RKO (cell line): Measurements from ENCODE around the gene CAMSAP2.

Experiments
- DNase-seq: peaks from one replicate; pipeline ENCODE4 v3.0.0-alpha.2; 2016; ENCODE audit warnings: low spot score

Gene CAMSAP2

DNA sequence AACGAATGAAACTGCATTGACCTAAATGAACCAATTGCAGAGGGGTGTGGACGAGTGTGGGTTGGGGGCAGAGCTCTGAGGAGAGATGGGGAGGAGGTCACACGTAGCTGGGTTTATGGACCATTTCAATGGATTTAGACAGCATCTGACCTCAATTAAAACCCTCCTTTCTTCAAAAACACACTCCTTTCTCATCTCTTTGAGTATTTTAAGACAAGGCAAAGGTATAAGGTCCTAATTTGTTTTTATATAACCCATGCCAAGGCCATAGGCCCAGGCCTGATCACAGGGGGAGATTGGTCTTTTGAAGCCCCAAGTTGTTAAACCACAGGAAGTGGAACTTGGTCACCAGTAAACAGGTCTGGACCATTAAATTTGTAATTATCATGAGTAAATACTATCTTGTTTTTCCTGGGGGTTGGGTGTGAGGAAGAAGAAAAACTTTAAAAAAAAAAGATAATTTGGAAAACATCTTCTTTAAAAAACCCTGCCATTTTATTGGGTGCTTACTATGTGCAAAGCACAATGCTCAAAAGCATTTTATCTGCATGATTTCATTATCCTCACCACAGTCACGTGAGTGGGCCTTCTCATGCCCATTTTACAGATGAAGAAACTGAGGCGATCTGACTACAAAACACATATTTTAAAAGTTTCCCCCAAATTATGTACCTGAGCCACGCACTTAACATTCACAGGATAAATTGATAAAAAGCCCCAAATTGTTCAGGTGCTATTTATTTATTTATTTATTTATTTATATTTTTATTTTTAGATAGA lies 147.1 kb downstream of the CAMSAP2 start:
- DNase-seq, result no peak

DNA sequence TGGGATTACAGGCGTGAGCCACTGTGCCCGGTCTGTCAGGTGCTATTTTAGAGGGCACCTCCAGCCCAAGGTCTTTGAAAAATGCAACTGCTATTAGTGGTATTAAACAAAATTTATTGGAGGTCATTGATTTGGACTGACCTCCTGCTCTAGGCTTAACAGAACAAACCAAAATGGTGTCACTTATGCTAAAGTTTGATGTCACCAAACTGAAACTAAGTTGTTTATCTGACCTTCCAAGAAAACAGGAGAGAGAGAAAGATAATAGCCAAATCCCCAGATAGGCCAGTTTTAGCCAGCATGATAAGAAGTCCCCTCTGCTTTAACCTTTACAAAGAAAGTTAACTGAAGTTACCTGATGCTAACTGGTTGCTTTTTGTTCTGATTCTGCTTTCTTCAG lies 147.9 kb downstream of the CAMSAP2 start:
- DNase-seq, result no peak

DNA sequence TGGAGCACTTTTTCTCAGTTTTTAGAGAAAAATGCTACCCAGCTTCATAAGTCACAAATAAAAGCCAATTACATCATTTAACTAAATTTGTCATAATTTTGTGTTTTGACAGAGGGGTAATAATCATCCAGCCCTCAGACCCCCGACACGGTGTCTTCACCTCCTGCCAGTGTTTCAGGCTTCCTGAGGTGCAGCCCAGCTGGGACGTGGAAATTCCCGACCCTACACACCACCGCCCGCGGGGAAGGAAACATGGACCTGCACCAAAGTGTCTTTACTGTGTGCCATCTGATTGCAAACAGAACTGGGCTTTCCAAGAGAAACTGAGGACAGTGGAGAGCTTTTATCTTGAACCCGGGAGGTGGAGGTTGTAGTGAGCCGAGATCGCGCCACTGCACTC lies 148.3 kb downstream of the CAMSAP2 start:
- no peak for DNase-seq

DNA sequence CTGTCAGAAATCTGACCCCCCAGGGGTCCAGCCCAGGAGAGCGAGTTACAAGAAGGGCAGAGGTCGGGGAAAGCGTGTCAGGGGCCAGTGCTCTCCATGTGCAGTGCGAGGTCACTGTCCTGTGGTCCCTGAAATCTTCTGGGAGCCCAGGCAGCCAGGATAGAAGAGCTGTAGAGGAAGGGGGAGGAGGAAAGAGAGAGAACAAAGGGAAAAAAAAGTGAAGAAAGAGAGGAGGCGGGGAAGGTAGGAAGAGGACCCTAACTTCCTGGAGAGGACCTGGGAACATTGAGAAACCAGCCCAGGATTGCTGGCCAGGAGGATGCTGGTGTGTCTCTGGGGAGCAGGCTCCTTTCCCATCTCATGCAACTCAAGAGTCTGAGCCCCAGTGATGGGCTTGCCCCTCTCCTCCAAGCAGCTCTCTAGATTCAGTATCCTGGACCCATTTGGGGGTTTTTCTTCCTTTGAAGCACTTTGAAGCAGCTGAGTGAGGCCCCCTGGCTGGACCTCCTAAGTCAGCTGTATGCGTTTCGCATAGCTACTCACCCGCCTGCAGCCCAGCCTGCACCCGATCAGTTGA lies 149.2 kb downstream of the CAMSAP2 start:
- DNase-seq, result no peak

DNA sequence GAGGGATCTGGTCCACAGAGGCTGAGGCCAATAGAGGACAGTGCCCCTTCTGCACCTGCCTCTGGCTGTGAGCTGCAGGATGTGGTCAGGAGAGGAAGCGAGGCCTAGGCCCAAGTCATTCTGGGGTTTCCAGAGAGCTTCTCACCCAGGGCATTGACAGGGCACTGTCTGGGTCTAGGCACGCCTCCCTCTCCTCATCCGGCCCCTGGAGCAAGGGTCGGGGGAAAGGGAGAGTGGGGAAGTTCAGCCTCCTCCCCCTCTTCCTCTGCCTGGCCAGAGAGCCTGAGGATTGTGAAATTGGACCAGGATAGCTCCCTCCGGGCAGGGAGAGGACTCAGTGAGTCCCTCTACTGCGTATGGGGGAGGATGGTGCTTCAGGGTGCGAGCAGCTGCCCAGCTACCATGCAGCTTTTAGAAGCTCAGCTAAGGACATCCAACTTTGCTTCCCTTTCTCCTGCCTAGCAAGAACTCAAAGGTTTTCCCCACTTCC lies 149.7 kb downstream of the CAMSAP2 start:
- DNase-seq, result no peak

DNA sequence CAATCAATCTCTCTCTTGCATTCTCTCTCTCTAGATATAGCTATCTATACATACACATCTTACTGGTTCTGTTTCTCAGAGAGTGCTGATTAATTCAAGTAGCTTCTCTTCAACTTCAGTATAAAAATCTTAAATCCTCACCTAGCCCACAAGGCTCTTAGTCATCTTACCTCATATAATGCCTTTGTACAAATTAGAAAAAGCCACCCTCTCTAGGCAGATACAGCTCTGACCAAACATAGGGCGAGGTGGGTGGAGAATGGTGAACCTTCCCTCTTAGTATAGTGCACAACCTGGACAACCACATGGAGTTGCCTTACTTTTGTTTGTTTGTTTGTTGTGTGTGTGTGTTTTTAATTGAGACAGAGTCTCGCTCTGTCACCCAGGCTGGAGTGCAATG lies 150.9 kb downstream of the CAMSAP2 start:
- no peak for DNase-seq

DNA sequence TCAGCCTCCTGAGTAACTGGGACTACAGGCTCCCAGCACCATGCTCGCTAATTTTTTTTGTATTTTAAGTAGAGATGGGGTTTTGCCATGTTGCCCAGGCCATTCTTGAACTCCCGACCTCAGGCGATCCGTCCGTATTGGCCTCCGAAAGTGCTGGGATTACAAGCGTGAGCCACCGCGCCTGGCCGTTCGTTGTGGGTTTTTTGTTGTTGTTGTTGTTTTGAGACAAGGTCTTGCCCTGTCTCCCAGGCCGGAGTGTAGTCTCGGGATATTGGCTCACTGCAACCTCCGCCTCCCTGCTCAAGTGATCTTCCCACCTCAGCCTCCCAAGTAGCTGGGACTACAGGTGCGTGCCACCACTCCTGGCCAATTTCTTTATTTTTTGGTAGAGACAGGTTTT lies 151.3 kb downstream of the CAMSAP2 start:
- DNase-seq, result no peak

DNA sequence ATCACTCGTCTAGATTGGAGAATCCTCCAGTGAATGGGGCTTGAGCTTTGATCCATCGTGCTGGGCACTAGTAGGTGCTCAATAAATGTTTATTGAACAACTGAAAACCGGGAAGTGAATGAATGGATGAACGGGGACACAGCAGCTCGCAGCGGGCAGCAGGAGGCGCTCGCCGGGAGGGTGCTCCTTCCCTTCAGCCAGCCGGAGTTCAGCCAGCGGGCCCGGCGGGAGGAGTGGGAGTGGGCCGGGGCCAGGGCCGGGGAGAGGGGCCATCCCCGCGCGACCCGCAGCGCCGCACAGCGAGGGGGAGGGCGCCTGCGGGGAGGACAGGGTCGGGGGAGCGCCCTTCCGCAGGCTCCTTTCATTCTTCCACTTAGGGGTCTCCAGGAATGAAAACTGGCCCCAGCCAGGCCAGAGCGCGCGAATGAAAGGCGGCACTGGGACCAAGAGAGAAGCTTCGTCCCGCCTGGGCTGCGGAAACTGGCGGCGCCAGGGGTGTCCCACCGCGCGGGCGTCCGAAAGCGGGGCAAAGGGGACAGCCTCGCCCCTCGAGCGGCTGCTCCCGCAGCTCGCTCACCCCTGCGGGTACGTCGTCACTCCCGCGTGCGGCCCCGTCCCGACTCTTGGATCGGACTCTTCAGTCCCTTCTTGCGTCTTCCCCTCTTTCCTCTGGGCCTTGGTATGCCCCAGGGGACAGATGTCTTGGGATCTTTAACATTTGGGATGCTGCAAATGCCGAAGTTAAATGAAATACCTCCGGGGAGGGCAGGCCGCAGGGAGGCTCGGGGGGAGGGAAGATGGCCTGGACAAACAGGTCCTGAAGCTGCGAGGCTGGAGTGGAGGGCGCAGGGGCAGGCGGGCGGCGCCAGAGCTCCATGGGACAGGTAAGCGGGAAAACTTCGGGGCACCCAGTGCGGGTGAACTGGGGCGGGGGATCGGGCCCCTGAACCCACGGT lies 152.4 kb downstream of the CAMSAP2 start:
- peak; percentile 64 for DNase-seq

DNA sequence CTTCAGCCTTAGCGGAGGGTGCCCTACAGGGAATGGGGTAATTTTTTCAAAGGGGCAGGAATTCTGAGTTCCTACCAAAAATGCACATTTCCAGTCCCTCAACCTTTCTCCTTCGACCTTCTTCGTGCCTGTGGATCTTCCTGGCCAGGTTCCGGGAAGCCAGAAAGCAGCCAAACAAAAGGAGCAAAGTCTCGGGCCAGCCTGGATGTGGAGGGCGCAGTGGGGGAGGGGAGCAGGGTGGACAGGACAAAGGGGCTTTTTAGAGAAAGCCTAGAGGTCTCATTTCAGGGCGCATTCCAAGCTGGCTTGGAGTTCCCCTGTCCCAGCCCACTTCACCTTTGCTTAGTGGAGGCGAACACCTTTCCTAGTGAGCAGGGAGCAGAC lies 153.1 kb downstream of the CAMSAP2 start:
- no peak for DNase-seq

DNA sequence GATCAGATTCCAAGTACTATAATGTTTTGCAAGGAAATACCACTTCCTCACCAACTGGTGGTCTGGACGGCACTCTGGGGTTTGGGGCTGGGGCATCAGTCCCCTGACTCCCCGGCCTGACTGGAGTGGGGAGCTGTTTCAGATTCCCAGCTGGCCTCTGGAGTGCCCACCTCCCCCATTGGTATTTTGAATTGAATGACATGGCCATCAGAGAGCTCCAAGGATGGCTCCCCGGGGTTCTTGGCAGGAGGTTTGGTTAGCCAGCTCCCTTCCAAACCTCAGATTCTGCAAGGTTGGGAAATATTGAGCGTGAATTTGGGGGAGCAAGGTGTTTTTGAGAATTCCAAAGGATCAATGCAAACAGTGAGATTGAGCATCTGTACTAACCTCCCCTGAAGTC lies 153.9 kb downstream of the CAMSAP2 start:
- no peak for DNase-seq

DNA sequence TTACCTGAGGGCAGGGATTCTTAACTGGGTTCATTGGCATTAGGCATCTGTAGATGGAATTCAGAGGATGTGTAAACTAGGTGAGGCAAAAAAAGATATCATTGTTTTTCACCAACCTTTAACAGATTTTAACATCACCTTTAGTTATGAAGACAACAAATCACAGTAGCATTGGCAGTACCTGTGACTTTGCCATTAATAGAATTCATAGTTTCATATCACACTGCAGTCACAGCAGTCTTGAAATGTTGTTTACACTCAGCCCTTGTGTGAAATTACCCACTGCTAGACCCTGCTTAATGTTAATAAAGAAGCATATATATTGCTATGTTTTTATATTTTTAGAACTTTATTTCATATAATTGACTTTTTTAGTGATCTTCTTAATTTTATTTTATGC lies 154.3 kb downstream of the CAMSAP2 start:
- DNase-seq, result no peak

DNA sequence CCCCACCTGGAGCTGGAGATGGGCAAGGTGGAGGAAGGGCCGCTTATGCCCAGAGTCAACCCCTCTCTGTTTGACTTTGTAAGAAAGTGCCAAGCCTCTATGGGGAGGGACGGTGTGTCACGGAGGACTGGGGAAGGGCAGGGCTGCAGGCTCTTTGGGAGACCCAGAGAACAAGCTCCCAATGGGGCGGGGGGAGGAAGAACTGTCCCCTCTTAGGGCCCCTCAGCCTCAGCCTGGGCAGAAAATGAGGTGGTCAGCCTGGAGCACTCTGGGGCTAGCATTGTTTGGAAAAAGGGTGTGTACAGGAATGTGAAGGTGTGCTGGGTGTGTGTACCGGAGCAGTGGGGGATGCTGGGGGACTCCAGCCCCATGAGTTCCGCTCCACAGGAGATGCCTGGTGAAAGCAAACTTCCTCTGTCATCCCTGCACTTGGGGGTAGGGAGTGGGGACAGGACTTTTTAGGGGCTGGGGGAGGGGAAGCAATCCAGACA lies 154.8 kb downstream of the CAMSAP2 start:
- no peak for DNase-seq

DNA sequence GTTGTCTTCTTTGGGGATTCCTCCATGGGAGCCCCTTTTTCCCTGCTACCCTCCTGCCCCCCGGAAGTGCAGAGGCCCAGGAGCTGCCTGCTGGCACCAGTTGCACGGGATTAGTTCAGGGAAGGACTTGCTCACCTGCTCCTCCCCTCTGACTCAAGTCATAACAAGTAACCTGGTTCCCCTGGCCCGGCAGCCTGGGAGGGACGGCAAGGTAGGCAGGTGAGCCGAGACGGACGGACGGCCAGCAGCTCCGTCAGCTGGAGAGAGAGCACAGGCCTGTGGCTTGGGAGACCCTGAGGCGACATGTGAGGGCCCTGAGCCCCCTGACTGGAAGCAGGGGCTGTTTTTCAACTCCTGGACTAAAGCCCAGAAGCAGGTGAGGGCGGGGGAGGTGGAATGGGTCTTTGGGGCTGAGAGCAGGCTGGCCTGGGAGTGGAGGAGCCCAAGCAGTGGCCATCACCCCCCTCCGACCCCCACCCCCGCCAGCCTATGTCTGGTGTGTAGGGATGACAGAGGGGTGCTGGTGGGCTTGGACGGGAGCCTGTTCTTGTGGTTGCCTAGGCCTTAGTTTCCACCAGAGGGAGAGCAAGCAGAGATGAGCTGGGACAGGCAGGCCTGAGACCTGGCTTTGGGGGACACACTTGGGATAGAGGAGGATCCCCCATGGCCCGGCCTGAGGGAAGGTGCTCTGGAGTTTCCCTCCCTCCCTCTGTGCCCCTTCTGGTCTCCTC lies 156.2 kb downstream of the CAMSAP2 start, which contains the start of gene INAVA:
INAVA (plus strand) TSS at position 189 of the 731 bp plus-strand sequence. CDS start 3,501 bp downstream, outside the sequence.
- DNase-seq, result no peak

DNA sequence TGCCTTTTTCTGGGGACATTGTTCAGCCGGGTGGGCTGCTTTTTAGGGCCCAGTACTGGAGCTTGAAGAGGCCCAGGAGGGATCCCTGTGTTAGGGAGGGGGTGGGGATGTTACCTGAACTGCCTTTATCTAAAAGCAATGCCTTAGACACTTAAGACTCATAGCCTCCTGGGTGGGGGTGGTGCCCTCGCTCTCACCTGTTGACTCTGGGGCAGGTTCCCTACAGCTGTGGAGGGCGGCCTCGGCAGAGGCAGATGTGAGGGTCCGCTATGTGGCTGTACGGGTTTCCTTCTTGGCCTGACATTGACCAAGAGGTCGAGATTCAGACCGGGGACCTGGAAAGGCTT lies 156.7 kb downstream of the CAMSAP2 start:
- no peak for DNase-seq

DNA sequence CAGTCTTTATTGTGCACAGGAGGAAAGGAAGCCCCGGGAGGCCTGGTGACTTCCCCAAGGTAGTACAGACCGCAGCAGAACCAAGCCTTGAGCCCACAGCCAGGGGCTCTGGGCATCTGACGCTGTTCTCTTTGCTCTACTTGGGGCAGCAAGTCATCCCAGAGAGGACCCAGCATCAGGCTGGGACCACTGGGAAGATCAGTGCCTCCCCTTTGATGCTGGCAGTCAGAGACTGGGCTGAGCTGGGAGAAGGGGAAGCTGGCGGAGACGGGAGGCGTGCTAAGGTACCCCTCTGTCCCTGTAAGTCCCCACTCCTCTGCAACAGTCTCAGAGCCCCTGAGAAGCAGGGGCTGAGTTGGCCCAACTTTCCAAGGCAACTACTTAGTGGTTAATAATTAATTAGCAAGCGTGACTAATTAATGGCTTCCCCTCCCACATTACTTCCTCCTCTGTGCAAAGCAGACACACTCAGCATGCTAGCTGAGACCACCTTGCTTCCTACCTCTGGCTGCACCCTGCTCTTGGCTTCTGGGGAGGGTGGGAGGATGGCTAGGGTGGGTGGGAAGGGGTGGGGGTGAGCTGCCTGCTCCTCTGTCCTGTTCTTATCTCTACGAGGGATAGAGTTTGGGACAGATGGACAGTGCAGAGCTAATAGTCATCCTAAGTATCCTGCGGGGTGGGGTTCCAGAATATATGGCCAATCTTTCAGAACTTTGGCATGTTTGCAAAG lies 157.3 kb downstream of the CAMSAP2 start:
- no peak for DNase-seq

DNA sequence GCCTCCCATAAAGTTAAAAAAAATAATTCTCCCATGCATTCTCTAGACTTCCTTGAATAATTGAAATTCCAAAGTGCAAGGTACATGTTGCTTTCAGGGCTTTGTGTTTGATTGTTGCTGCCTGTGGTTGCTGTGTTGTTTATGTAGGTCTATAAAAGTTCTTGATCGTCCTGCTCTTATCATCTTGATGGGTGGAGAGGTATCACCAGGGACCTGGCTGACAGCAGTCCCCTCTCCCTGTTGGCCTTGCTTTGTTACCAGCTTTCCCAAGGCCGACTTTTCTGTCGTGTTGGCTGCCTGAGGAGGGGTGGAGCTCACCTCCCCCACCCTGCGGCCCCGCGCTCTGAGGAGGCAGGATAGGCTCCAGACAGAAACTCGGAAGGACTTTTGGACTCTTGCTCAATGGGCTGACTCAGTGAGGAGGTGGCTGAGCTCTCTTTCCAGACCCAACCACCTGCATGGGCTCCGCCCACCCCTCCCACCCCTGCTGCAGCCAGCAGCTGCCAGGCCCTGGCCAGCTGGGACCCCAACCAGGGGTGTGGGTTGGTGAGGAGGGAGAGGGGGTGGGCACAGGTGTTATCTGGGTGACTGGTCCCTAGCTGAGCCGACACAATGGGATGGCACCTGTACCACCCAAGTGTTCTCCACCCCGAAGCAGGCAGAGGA lies 158.0 kb downstream of the CAMSAP2 start:
- DNase-seq, result no peak

DNA sequence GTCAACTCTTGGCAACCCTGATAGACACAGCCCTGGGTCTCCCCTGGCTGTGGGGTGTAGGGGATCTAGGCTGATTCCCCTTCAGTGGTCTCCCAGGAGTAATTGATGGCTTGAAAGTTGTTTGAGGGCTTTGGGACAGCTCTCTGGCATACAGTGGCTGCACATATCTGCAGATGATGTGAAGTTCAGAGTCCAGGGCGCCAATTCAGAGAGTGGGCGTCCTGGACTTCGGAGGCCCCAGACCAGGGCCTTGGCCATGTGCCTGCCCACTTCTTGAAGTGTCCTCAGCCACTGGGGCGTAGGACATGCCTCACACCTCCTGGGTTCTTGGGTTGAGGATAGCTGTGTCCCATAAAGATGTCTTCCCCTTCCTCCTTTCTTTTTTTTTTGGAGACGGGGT lies 158.6 kb downstream of the CAMSAP2 start:
- no peak for DNase-seq

DNA sequence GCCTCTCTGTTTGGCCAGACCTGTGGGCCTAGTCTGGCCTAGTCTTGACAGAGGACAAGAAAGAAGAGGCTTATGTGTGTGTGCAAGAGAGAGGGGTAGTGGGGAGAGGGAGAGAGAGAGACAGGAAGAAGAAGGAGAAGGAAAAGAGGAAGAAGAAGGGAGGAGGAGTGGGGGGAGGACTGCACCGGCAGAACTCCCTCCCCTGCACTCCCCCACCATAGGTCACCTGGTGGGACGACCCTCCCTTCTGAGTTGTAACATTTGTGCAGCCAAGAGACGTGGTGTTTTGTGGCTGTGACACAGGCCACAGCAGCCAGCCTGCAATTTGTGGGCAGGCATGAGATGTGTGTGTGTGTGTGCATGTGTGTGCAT lies 160.3 kb downstream of the CAMSAP2 start:
- DNase-seq, result no peak

DNA sequence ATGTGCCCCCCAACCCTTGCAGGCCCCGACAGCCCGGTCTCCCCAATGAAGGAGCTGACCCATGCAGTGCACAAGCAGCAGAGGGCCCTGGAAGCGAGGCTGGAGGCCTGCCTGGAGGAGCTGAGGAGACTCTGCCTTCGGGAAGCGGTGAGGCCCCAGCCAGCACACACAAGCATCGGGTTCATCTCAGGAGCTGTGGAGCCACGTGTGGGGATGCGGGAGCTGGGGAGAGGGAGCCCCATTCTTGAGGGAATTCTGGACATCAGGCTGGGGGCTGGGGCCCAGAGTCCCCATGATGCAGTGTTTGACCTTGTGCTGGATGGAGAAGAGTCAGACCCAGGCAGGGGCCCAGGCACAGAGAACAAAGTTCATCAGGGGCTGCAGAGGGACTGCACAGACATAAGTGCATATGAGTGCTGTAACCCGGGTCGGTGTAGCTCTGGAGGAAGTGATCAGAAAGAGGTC lies 160.8 kb downstream of the CAMSAP2 start:
- DNase-seq, result no peak
